HG02870 (cell line): Measurements from ENCODE around the gene MBD4.
"Not testable (repeated sequence)": the region's sequence is repeated elsewhere in the genome, so short reads cannot be mapped to it uniquely, and the experiment has no call there.

Experiments
- ATAC-seq: cut with Tn5 transposase; IDR thresholded peaks from one replicate; pipeline ENCODE4 v1.9.1; 2021; ENCODE audit warnings: mild to moderate bottlenecking, moderate library complexity; ENCODE audit not compliant: unreplicated experiment

The MBD4 gene

DNA sequence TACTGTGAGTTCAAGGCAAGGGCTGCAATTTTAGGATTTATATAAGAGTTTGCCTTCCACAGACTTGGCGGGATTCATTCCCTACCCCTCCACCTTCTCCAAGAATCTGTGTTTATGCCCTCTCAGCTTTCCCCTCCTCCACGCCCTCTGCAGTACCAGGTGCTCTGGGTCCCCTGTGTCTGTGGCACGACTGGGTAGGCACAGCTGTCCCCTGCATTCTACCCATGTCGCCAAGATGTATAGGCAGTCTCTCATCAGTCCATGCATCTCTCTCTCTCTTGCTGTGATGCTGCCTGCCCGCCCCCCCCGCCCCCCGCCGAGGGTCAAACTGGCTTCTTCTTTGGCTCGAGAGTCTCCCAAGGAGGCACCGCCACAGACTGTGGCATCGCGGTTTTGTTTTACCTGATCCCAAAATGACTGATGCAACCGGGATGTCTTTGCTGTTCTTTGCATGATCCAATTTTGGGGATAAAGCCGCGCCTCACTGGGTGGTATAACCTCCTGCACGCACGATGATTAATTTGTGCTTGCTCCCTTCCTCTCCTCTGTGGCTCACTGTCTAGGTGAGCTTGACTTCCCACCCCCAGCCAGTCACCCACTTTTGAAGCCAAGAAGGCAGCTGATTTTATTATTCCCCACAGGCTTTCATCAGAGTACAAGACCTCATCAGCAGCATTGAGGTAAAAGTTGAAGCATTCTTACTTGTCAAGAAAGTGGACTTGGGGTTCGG, 55.0 kb downstream of the MBD4 start:
- no peak for ATAC-seq

DNA sequence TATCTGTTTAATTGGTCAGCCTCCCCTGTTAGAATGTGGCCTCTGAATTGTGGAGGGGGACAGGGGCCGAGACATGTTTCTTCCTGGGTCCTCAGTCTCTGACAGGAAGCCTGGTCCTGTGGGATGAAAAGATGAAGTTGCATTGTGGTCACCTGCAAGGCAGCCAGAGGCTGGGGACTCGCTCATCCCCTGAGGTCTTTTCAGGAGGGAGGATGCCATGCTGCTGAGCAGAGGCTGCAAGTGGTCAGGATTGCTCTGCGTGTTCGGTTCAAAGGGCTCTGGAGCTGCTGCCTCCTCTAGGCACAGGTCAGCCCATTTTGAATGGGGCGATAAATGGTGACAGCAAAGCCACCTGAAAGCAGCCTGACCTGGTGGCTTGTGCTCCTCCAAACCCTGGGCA, 55.6 kb downstream of the MBD4 start:
- not testable (repeated sequence) for ATAC-seq

DNA sequence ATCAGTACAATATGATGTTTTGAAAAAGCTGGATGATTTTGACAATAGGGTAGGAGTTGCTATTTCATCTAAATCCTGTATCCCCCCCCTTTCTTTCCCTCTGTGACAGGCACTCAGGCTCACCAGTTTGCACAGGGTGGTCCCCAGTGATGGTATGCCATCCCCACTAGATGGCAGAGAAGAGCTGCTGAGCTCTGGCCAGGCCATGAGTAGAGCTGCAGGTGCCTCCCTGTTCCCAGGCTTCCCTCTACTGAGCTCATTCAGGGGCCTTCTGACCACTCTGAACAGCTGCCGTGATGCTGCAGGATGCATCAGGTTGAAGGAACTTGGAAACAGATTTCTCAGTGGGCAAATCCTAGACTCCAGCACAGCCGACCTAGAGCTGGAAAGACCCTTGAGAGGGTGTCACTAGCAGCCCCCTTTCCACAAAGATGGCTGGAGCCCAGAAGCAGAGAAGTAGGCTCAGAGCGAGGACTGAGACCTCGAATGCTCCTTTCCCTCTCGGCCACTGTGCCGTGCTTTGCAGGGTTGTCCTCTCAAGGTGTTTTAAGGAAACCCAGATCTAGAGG, 56.4 kb downstream of the MBD4 start:
- ATAC-seq: peak; percentile 80

DNA sequence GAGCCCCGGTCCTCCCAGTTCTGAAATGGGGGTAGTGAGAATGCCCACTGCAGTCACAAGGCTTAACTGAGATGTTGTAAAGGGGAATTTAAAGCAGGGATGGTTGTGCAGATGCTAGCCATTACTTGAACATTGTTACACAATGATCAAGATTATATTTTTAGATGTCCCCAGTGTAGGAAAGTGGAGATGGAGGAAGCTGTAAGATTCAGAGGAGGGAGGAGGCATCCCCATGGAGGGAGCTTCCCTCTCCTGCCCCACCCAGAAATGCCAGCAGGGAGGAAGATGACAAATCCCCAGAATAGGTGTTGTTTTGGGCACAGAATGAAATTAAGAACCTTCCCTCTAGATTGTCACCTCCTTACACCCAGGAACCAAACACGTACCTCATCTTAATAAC, 57.4 kb downstream of the MBD4 start:
- no peak for ATAC-seq
